Esophagus (tissue), 2 donors: ENCODE results near the gene ATP6AP2. TPM values are rescaled to one million over a fixed set of nuclear protein-coding genes. Genes with fewer than 3 reads are reported as not detected.

Experiments
- H3K27ac ChIP-seq, 2 donors: one replicate each; pipeline ENCODE4 v1.5.1; 2013; ENCODE audit warnings: low read depth in 2 of 2, mild to moderate bottlenecking in 2 of 2, inconsistent platforms in 1 of 2, low read length in 1 of 2, moderate library complexity in 1 of 2
- H3K27me3 ChIP-seq, 2 donors: one replicate each; pipeline ENCODE4 v1.6.1; 2013; ENCODE audit warnings: low read length in 2 of 2, control low read depth in 1 of 2, mild to moderate bottlenecking in 1 of 2; ENCODE audit not compliant: insufficient read depth in 2 of 2, control insufficient read depth in 1 of 2
- H3K36me3 ChIP-seq, 2 donors: one replicate each; pipeline ENCODE4 v1.6.1; 2013; ENCODE audit warnings: low read length in 1 of 2; ENCODE audit not compliant: control insufficient read depth in 2 of 2, insufficient read depth in 2 of 2
- H3K4me1 ChIP-seq, 2 donors: one replicate each; pipeline ENCODE4 v1.6.1; 2013; ENCODE audit warnings: low read length in 1 of 2; ENCODE audit not compliant: control insufficient read depth in 2 of 2, insufficient read depth in 2 of 2
- H3K4me3 ChIP-seq, 2 donors: one replicate each; pipeline ENCODE4 v1.5.1; 2013; ENCODE audit warnings: low read length in 2 of 2, mild to moderate bottlenecking in 2 of 2, low read depth in 1 of 2, moderate library complexity in 1 of 2
- H3K9me3 ChIP-seq, 2 donors: one replicate each; pipeline ENCODE4 v1.6.1; 2013; ENCODE audit warnings: mild to moderate bottlenecking in 2 of 2, low read depth in 1 of 2, low read length in 1 of 2, moderate library complexity in 1 of 2; ENCODE audit not compliant: control insufficient read depth in 2 of 2, insufficient read depth in 1 of 2
- WGBS, 2 donors: extraction: QIAGEN DNeasy Blood & Tissue Kit; methylation state at CpG; one replicate each; pipeline ENCODE4 v1.1.7; 2013; 5-methylcytosine and 5-hydroxymethylcytosine counted together
- polyA plus RNA-seq, 2 donors: library from polyadenylated mRNA; stranded (reverse); fragments of 200-250 nt; gene quantifications; one replicate each; pipeline ENCODE4 v1.2.3, GENCODE V29; 2013
- donor health status: healthy with polysubstance abuse.
- donor health status: Bipolar disorder and iron deficiency.

ATP6AP2 gene
- polyA plus RNA-seq, 2 donors, result 50.9 to 51.5 TPM

- 87 to 93% methylated on average over 32 of the region's 32 CpGs for WGBS, 2 donors
Measured at GRCh38 chrX:40623665-40624064, 42.9 kb downstream of the ATP6AP2 start.

GRCh38 chrX:40625294-40625693, 44.5 kb downstream of the ATP6AP2 start:
- Histone ChIP-seq H3K27me3 (no peaks in the 10 kb centered on the region), H3K9me3 (peaks cover 0 to 8% of the 10 kb centered on the region in 2 donors), H3K4me3 (no peak overlapping the region), H3K36me3 (peaks cover 0 to 3% of the 10 kb centered on the region in 2 donors), H3K4me1 (no peaks in the 10 kb centered on the region), H3K27ac (no peak overlapping the region)
- 80 to 81% methylated on average over 4 of the region's 4 CpGs for WGBS, 2 donors

More at GRCh38 chrX:40623665-40624064, 42.9 kb downstream of the ATP6AP2 start:
- peaks cover 0 to 8% of the 10 kb centered on the region in 2 donors for H3K9me3 ChIP-seq
- no peak overlapping the region for H3K27ac ChIP-seq
- H3K4me1 ChIP-seq, result no peaks in the 10 kb centered on the region
- no peaks in the 10 kb centered on the region for H3K27me3 ChIP-seq
- no peak overlapping the region for H3K4me3 ChIP-seq
- peaks cover 0 to 3% of the 10 kb centered on the region in 2 donors for H3K36me3 ChIP-seq

- Histone ChIP-seq H3K27ac (no peak overlapping the region), H3K36me3 (peaks cover 0 to 10% of the 10 kb centered on the region in 2 donors), H3K4me1 (no peaks in the 10 kb centered on the region), H3K27me3 (no peaks in the 10 kb centered on the region), H3K4me3 (no peak overlapping the region), H3K9me3 (no peaks in the 10 kb centered on the region)
- WGBS, 2 donors, result 95 to 96% methylated on average over 5 of the region's 5 CpGs
Measured at GRCh38 chrX:40628506-40628905, 47.7 kb downstream of the ATP6AP2 start.

- H3K9me3 ChIP-seq, result no peaks in the 10 kb centered on the region
- H3K27me3 ChIP-seq, result peaks cover 0 to 12% of the 10 kb centered on the region in 2 donors
- H3K27ac ChIP-seq, result no peak overlapping the region
- no peak overlapping the region for H3K4me3 ChIP-seq
- 84 to 90% methylated on average over 4 of the region's 4 CpGs for WGBS, 2 donors
- H3K36me3 ChIP-seq, result peaks cover 9 to 15% of the 10 kb centered on the region in 2 donors
- H3K4me1 ChIP-seq, result peaks cover 0 to 2% of the 10 kb centered on the region in 2 donors
Measured at GRCh38 chrX:40632199-40632598, 51.4 kb downstream of the ATP6AP2 start.

GRCh38 chrX:40637687-40638086, 56.9 kb downstream of the ATP6AP2 start:
- H3K9me3 ChIP-seq, result no peaks in the 10 kb centered on the region
- H3K36me3 ChIP-seq, result peaks cover 8 to 9% of the 10 kb centered on the region in 2 donors
- H3K27ac ChIP-seq, result no peak overlapping the region
- no peak overlapping the region for H3K4me3 ChIP-seq
- 64 to 79% methylated on average over 3 of the region's 3 CpGs for WGBS, 2 donors
- peaks cover 0 to 12% of the 10 kb centered on the region in 2 donors for H3K27me3 ChIP-seq
- H3K4me1 ChIP-seq, result peaks cover 0 to 2% of the 10 kb centered on the region in 2 donors

GRCh38 chrX:40644176-40644575, 63.4 kb downstream of the ATP6AP2 start:
- Histone ChIP-seq H3K4me3 (peak overlapping the region in 1 of 2 donors; percentile 17), H3K4me1 (no peaks in the 10 kb centered on the region), H3K9me3 (no peaks in the 10 kb centered on the region), H3K36me3 (no peaks in the 10 kb centered on the region), H3K27ac (no peak overlapping the region), H3K27me3 (no peaks in the 10 kb centered on the region)
- 40 to 50% methylated on average over 5 of the region's 5 CpGs for WGBS, 2 donors

GRCh38 chrX:40644821-40645358, 64.1 kb downstream of the ATP6AP2 start:
- H3K4me3 ChIP-seq, result peak overlapping the region; percentile 17 to 39
- H3K27ac ChIP-seq, result peak overlapping the region; percentile 74 to 77
- no peaks in the 10 kb centered on the region for H3K4me1 ChIP-seq
- H3K9me3 ChIP-seq, result no peaks in the 10 kb centered on the region
- no peaks in the 10 kb centered on the region for H3K27me3 ChIP-seq
- no peaks in the 10 kb centered on the region for H3K36me3 ChIP-seq
- WGBS, 2 donors, result 5 to 20% methylated on average over 4 of the region's 4 CpGs

- H3K27me3 ChIP-seq, result no peaks in the 10 kb centered on the region
- peak overlapping the region; percentile 73 to 82 for H3K27ac ChIP-seq
- no peaks in the 10 kb centered on the region for H3K9me3 ChIP-seq
- WGBS, 2 donors, result 0 to 5% methylated on average over 32 to 33 of the region's 33 CpGs
- H3K4me1 ChIP-seq, result no peaks in the 10 kb centered on the region
- H3K4me3 ChIP-seq, result peak overlapping the region; percentile 78 to 87
- no peaks in the 10 kb centered on the region for H3K36me3 ChIP-seq
Measured at GRCh38 chrX:40646489-40647306, 65.9 kb downstream of the ATP6AP2 start.

- H3K27ac ChIP-seq, result peak within 1 kb of the TSS; percentile 82 to 85
- H3K4me3 ChIP-seq, result peak within 1 kb of the TSS; percentile 78 to 87
- H3K36me3 ChIP-seq, result no peaks in the 10 kb centered on the region
- H3K27me3 ChIP-seq, result no peaks in the 10 kb centered on the region
- WGBS, 2 donors, result 1 to 3% methylated on average over 66 of the region's 66 CpGs
- no peaks in the 10 kb centered on the region for H3K9me3 ChIP-seq
- H3K4me1 ChIP-seq, result no peaks in the 10 kb centered on the region
Measured at GRCh38 chrX:40647307-40648197, 66.8 kb downstream of the ATP6AP2 start, which contains the start of gene CXorf38. Gene CXorf38, minus strand, starts transcription at chrX:40647561. Its CDS starts 41 bp downstream, at chrX:40647520.
